ENCODE measurements around the gene C1QTNF12.

The C1QTNF12 gene

DNA sequence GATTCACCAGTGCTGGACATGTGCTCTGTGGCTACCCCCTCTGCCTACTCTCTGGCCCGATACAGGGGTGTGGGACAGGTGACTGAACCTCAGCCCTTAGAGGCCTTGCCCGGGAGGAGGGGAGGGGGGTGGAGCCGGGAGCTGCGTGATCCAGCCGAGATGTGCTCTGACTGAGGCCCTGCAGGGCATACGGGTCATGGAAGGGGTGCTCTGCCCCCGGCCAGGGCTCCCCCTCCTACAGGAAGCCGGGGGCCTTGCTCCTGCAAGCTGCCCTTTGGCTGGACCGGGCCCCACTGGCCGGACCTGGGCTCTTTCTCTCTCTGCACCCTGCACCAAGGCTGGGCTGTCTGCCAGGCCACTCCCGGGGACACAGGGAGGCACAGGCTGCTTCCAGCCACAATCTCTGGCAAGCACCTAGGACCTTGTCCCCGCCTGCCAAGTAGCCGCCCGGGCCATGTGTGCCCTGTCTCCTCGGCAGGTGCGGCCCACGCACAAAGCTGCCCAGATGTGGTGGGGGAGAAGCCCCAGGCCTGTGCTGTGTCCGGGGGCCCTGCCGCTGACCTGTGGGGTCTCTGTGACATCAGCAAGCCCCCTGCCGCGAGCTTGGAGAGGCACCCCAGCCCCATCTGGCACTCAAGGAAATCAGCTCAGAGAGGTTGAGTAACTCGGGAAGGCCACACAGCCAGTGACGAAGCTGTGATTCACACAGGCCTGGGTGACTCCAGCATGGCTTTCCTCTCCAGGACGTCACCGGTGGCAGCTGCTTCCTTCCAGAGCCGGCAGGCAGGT, 35.2 kb upstream of the C1QTNF12 start:
- peak; percentile 59 for DNase-seq (ENCODE audit: low read depth)

GRCh38 chr1:1280782-1281481, 34.4 kb upstream of the C1QTNF12 start:
- no peak for DNase-seq (ENCODE audit: low read depth)

DNA sequence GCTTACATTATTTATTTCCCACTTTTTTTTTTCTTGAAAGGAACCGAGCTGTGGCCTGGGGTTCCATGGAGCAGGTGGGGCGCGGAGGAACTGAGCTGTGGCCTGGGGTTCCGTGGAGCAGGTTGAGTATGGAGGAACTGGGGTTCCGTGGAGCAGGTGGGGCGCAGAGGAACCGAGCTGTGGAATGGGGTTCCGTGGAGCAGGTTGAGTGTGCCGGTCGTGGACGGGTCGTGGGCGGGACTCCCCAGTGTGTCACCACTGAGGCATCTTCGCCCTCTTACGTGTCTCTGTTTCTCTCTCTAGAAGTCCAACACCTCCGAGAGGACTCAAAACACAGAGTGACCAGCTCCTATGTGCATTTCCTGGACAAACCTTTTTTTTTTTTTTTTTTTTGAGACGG, 32.5 kb upstream of the C1QTNF12 start:
- DNase-seq (ENCODE audit: low read depth): no peak

GRCh38 chr1:1278620-1279019, 32.1 kb upstream of the C1QTNF12 start:
- no peak for DNase-seq (ENCODE audit: low read depth)

- no peak for DNase-seq (ENCODE audit: low read depth)
Measured at GRCh38 chr1:1275836-1276235, 29.3 kb upstream of the C1QTNF12 start.

GRCh38 chr1:1274931-1275431, 28.5 kb upstream of the C1QTNF12 start:
- no peak for DNase-seq (ENCODE audit: low read depth)

- no peak for DNase-seq (ENCODE audit: low read depth)
Measured at GRCh38 chr1:1274299-1274930, 27.9 kb upstream of the C1QTNF12 start.

DNA sequence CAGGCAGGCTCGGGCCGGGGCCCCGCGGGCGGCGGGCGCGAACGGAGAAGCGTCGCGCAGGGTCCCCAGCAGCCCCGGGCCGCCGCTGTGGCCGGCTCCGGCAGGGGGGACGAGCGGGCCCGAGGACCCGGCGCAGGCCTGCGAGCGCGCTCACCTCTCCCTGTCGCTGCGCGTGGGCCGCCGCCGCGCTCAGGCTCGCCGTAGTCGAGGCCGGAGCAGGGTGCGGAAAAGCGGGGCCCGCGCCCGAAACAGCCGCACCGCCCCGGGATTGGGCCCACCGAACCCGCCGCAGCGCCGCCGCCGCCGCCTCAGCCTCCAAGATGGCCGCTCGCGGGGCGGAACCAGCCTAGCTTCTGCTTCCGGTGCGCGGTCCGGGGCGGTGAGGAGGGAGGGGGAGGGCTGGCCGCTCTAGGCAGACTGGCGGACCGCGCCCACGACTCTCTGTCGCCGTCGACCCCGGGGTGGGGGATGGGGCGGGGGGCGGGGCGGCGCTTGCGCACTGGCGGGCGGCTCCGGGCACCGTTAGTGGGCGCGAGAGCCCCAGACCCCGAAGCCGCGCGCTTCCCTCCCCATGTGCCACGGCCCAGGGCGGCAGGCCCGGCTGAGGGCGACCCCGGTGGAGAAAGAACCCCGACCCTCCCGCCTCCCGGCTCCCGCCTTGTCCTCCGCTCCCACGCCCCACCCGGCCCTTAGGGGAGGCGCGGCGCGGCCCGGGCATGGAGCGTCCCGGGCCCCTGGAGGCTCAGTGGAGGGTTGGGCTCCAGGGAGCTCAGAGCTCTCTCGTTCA, 27.2 kb upstream of the C1QTNF12 start, which contains the start of gene UBE2J2:
Gene UBE2J2 (minus strand): TSS at position 343 of the 787 bp plus-strand sequence. CDS start 5,862 bp downstream, outside the sequence.
- peak; percentile 90 for DNase-seq (ENCODE audit: low read depth)

DNA sequence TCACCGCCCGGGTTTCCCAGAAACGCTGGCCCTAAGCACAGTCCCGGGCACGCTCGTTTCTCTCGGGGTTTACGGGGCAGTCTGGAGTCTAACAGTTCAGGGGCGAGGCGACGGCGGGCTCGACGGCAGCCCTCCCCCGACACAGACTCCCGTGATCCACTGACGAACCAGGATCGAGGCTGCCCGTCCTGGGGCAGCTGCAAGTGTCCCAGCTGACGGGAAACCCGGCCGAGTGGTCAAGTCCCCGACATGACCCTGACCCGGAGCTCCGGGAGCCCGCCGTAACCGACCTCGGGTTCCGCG, 26.6 kb upstream of the C1QTNF12 start:
- peak; percentile 19 for DNase-seq (ENCODE audit: low read depth)

GRCh38 chr1:1272341-1273208, 26.1 kb upstream of the C1QTNF12 start:
- no peak for DNase-seq (ENCODE audit: low read depth)

- DNase-seq (ENCODE audit: low read depth): peak; percentile 18
Measured at GRCh38 chr1:1270813-1271212, 24.3 kb upstream of the C1QTNF12 start.

- DNase-seq (ENCODE audit: low read depth): no peak
Measured at GRCh38 chr1:1268284-1268682, 21.8 kb upstream of the C1QTNF12 start.

DNA sequence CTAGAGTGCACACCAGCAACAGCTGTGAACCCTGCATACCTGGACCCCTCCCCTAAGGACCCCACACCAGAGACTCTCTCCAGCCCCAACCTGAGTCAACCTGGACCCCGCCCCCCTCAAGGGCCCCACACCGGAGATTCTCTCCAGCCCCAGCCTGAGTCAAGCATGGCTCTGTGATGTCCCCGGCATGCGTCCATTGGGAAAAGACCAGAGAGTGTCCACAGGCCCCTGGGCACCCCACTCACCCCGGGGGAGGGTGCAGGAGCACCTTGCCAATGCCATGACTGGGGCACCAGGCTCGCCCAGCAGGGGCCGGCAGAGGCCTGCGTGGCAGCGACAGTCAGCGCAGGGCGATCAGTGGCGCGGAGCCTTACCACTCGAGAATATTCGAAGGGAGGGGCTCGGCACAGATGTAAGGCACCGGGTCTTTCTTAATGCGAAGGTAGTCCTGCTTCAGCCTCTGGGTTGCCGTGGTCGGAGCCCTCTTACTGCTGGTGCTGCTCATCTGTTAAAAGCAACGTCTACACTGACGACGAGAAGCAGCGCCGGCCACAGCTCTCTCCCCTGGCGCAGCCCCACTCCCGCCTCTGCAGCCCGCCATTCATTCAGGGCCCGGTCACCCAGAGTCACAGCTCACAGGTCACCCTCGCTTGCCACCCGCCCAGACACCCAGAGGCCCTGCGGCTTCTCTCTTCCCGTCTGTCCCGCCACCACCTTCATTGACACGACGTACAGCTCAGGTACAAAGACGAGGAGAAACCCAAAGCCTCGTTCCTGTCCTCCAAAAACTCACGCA, 21.2 kb upstream of the C1QTNF12 start:
- no peak for DNase-seq (ENCODE audit: low read depth)

DNA sequence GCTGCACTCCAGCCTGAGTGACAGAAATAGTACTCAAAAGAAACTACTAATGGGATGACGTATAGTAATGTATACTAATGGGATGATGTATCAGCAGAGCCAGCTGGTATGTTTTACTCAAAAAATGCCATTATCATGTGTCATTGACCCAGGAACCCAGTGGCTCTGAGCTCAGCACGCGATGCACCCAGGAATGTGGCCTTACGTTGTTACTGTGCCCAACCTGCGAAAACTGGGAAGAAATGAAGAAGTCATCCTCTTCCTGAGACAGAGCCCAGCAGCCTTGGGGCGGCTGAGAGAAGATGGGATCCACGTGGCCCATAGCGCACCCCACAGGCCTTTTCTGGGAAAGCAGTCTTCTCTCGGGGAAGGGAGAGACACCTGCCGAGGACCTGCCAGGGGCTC, 18.3 kb upstream of the C1QTNF12 start:
- peak; percentile 100 for DNase-seq (ENCODE audit: low read depth)

- DNase-seq (ENCODE audit: low read depth): no peak
Measured at GRCh38 chr1:1264026-1264425, 17.5 kb upstream of the C1QTNF12 start.

- DNase-seq (ENCODE audit: low read depth): no peak
Measured at GRCh38 chr1:1262758-1263157, 16.2 kb upstream of the C1QTNF12 start.

- DNase-seq (ENCODE audit: low read depth): no peak
Measured at GRCh38 chr1:1262071-1262470, 15.5 kb upstream of the C1QTNF12 start.

- no peak for DNase-seq (ENCODE audit: low read depth)
Measured at GRCh38 chr1:1260843-1261560, 14.5 kb upstream of the C1QTNF12 start.

- no peak for DNase-seq (ENCODE audit: low read depth)
Measured at GRCh38 chr1:1259951-1260600, 13.6 kb upstream of the C1QTNF12 start.
